Stimulated activated CD4-positive, alpha-beta T cell treated with anti-CD3 and anti-CD28 coated beads, Interleukin-2, amount 100 ng/mL, for 4 hours (primary cell): ENCODE measurements around the gene SNX19.
"Not testable (repeated sequence)": the region's sequence is repeated elsewhere in the genome, so short reads cannot be mapped to it uniquely, and the experiment has no call there.

Experiments
- DNase-seq: peaks from one replicate; pipeline ENCODE4 v3.0.0-alpha.2; 2020; ENCODE audit warnings: low read depth

Gene SNX19, protein sequence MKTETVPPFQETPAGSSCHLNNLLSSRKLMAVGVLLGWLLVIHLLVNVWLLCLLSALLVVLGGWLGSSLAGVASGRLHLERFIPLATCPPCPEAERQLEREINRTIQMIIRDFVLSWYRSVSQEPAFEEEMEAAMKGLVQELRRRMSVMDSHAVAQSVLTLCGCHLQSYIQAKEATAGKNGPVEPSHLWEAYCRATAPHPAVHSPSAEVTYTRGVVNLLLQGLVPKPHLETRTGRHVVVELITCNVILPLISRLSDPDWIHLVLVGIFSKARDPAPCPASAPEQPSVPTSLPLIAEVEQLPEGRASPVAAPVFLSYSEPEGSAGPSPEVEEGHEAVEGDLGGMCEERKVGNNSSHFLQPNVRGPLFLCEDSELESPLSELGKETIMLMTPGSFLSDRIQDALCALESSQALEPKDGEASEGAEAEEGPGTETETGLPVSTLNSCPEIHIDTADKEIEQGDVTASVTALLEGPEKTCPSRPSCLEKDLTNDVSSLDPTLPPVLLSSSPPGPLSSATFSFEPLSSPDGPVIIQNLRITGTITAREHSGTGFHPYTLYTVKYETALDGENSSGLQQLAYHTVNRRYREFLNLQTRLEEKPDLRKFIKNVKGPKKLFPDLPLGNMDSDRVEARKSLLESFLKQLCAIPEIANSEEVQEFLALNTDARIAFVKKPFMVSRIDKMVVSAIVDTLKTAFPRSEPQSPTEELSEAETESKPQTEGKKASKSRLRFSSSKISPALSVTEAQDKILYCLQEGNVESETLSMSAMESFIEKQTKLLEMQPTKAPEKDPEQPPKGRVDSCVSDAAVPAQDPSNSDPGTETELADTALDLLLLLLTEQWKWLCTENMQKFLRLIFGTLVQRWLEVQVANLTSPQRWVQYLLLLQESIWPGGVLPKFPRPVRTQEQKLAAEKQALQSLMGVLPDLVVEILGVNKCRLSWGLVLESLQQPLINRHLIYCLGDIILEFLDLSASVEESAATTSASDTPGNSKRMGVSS

DNA sequence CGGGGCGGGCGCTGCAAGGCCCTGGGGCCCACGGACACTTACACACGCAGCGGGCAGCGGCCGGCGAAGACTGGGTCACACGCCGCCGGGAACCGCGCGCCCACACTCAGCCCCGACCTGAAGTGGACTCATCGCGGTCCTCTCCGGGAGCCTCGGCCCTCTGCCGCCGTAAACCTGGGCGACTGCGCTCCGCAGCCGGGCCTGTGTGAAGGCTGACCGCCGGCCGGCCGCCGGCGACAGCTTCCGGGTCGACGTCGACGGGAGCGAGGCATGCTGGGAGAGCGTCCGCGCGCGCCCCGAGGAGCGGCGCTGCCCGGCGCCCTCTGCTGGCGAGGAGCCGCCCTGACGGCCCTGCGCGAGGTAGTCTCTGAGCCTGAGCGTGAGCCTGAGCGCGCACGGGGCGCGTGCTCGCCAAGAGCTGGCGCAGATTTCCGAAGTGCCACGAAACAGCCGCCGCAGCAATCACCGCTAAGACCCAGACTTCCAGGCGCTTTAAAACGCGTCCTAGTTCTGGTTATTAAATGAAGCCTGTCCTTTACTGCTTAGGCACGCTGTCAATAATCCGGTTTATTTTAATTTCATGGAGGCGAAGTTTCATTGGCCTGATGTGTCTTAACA lies at the start of gene SNX19:
SNX19 (minus strand) TSS at position 242 of the 618 bp plus-strand sequence. CDS start 540 bp downstream, outside the sequence.
- peak; percentile 87 for DNase-seq

DNA sequence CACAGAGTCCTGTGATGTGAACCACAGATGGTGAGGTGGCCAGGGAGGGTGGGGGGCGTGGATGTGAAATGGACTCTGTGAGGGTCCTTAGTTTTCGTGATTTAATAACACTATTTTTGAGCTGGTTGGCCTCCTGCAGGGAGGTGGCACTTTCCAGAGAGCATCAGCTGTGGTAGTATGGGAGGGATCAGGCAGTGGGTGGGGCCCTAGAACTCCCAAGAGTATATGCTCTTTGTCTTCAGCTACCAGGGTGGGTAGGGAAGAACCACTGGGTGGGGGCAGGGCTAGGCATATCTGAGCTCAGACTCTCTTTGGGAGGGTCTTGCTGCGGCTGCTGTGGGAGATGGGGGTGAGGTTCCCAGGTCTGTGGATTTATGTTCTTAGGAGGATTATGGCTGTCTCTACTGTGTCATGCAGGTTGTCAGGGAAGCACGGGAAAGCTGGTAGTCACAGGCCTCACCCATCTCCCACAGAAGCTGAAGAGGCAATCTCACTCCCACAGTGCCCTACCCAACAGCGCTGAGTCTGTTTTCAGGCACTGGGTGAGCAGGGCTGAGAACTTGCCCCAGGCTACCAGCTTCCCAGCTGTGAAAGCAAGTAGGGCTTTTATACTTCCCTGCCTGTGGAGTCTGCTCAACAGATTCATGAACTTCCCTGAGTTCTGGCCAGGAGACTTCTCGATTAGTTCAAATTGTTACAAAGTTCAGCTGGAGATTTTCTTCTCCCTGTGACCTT lies 47.9 kb upstream of the SNX19 start:
- no peak for DNase-seq

DNA sequence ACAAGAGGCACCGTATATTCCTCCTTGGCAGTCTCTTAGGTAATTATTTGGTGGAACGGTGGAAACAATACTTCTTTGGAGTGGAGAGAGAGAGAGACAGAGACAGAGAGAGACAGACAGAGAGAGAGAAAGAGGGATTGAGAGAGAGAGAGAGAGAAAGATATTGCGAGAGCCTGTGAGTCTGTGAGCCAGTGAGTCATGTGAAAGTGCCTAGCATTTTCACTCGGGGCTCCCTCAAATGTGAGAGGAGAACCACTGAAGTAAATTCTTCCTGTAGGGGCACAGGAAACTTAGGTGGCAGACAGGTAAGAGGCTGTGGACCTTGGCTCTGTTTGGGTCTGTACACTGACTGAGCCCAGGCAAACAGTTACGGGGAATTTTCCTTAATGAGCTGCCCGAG lies 31.6 kb upstream of the SNX19 start:
- DNase-seq: no peak

DNA sequence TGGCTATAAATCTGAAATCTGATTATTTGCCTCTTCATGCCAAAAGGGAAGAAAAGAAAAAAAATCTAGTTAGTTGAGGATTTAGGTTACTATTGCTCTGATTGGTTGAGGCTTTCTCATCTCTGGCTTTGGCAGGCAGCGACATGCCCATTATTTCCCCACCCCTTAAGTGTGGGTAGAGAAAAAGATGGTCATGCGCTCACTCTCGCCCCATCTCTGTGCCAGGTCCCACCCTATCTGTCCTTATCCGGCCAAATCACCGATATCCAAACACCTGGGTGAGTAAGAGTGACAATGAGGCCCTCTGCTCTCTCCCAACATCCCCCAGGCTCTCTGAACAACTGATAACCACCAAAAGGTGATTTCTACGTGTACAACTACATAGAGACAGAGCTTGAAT lies 31.2 kb upstream of the SNX19 start:
- no peak for DNase-seq

DNA sequence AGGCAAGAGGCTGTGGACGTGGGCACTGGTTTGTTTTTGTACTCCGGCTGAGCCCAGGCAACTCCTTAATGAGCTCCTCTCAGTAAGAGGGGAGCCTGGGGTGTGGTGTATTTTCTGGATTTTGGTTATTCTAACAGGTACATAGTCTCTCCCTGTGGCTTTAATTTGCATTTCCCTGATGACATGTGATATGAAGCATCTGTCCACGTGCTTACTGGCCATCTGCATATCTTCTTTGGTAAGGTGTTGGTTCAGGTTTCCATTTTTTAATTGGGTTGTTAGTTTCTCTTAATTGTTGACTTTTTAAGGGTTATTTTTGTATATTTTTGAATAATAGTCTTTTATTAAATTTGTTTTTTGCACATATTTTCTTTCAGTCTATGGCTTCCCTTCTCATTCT lies 30.8 kb upstream of the SNX19 start:
- no peak for DNase-seq

DNA sequence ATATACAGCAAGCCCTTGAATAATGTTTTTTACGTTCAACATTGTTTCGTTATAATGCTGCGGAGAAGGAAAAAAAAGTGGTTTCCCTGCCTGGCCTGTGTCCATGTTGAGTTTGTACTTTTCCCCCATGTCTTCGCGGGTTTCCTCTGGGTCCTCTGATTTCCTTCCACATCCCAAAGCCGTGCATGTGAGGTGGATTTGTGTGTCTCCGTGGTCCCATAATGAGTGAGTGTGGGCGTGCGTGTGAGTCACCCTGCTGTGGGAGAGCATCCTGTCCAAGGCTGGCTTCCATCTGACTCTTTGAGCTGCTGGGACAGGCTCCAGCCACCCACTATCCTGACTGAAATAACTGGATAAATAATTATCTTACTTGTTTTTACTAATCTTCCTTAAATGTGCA lies 29.6 kb upstream of the SNX19 start:
- no peak for DNase-seq

DNA sequence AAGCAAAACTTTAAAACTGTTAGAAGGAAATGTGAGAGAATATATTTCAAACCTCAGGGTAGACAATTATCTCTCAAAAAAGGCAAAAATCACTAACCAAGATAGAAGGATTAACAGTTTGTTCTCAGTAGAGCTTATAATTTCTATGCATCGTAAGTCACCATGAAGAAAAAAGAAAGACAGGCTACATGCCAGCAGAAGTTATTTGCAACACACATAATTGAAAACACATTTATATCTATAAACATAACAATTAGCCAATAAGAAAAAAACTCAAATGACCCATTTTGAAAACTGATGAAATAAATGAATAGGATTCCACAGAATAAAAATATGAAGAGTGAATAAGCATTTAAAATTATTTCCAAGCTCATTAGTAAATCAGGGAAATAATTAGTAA lies 24.4 kb upstream of the SNX19 start:
- no peak for DNase-seq

DNA sequence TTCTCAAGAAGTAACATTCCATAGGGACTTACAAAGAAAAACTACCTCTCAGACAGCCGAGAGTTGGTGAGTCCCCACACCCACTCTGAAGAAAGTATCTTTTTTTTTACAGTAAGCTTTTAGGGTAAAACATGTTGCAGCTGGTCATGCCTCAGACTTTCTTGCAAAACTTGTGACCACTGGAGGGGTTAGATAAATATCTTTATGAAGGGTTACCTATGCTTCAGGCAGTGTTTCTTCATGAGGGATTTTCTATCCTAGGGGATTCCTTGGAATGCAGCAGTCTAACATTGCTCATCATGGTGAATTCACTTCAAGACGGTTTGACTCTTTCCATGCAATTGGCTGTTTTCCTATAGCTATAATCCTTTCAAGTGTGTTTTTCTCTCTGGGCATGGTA lies 20.8 kb upstream of the SNX19 start:
- no peak for DNase-seq

DNA sequence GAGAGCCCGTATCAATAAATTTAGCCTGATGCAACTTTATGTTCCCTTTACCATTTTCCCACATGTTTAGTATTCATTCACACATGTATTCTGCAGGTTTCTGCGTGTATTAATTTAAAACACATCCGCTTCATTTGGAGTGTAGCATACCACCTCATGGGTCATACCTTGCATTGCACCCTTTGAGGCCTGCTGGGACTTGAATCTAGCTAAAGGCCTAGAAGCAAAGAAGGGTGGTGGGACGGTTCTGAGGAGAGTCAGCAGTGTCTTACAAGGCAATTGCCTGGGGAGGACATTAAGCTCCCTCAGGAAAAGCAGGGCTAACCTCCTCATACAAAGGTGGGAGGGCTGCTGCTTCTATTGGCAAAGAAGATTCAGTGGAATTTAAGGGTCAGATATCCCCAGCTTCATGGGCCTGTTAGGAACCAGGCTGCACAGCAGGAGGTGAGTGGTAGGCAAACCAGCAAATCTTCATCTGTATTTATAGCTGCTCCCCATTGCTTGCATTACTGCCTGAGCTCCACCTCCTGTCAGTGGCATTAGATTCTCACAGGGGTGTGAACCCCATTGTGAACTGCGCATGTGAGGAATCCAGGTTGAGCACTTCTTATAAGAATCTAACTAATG lies 15.9 kb upstream of the SNX19 start:
- DNase-seq: no peak

DNA sequence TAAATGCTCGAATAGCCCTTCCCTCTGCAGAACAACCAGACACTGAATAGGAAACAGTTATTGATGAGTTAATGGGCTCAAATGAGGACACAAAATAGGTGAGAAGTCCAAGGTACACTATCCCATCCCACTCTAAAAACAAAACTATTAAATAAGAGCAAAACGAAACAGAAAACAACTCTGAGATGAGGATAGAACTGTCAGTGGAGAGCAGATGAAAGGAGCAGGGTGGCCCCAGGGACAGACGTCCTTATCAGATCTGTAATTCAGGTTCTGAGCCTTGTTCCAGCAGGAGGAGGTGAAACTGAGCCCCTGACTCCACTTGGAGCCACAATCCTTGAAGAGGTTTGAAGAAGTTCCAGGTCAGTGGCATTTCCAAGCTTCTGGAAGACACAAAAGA lies 8.5 kb upstream of the SNX19 start:
- no peak for DNase-seq

DNA sequence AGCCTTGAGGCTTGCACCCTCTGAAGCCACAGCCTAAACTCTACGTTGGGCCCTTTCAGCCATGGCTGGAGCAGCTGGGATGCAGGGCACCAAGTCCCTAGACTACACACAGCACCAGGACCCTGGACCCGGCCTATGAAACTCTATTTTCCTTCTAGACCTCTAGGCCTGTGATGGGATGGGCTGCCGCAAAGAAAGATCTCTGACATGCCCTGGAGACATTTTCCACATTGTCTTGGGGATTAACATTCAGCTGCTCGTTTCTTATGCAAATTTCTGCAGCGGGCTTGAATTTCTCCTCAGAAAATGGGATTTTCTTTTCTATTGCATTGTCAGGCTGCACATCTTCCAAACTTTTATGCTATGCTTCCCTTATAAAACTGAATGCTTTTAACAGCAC lies 4.3 kb upstream of the SNX19 start:
- not testable (repeated sequence) for DNase-seq

DNA sequence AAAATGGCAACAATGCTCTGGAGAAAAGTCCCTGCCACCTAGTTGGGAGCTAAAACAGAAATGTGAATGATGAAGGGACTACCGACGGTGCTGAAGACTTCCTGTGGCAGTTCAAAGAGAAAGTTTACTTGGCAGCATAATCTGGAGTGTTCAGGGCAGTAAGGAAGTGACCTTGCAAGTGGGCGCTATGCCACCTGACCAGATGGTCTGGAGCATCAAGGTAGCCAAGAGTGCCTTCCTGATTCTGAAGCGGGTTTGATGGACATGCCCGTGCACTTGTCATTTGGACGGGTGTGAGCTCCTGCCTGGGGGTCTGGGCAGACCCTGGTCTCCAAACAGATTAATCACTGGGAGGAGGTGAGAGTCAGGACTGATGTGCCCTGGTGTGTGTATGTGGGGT lies 1.8 kb upstream of the SNX19 start:
- DNase-seq: no peak

DNA sequence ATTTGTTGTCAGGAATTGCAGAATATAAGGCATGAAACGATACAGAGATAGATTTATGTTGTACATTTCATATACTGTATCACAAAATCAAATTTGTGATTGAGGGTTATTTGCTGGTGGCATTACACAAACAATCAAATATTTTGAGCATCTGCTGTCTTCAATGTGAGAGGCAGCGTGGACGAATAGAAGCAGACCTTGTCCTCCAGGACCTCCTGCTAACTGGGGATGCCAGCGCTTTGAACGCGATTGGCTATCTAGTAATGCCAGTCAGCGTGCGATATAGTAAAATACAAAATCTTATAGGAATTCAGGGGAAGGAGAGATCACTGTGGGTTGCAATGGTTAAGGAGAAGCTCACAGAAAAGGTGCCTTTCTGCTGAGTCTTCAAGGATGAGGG lies 631 bp upstream of the SNX19 start:
- no peak for DNase-seq

DNA sequence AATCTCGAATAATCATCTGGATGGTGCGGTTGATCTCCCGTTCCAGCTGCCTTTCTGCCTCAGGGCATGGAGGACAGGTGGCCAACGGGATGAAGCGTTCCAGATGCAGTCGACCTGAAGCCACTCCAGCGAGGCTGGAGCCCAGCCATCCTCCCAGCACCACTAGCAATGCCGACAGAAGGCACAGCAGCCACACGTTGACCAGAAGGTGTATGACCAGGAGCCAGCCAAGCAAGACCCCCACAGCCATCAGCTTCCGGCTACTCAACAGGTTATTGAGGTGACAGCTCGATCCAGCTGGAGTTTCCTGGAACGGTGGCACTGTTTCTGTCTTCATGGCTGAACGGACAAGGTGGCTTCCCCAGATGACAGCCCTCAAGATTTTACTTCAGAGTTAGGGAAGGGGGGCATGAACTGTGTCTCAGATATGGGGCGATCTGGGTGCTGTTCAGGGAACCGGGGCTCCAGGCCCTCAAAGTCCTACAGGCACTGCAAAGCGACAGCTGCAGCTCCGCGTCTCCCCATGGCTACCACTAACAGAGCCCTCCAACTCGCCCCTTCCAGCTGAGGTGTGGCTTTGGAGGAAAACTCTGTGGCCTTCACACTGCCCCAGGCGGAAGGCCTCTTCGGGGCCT lies 559 bp downstream of the SNX19 start:
- DNase-seq: no peak

DNA sequence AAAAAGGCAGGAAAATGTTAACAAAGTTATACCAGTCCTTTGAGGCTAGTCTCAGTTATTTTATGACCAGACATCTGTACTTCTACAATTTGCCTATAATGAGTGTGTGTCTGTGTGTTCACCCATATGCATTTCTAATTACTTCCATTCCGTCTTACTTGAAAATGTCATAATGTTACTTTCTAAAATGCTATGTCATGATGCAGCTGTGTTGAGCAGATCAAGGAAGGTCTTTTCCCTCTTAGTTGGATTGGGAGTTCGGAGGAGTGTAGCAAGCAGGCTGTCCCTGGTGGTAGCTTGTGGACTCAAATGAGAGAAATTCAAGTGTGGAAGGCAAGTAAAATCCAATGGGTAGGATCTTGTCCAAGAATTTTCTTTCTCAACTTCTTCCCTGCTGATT lies 3.0 kb downstream of the SNX19 start:
- no peak for DNase-seq

DNA sequence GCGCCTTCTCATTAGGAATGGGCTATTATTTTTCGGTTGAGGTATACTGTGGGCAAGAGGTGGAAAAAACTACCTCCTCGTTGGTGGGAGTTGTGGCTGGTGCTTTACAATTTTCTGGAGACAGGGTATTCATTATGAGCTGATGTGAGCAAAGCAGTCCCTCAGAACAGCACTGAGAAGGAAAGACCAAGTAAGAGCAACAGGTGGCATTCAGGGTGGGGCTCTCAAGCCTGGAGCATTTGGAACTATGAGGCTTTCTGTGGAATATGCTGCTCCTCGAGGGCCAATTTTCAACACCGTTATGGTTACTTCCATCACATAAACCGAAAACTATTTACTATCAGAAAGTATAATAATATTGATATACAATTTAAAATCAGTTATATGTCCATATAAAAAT lies 3.7 kb downstream of the SNX19 start:
- DNase-seq: no peak

DNA sequence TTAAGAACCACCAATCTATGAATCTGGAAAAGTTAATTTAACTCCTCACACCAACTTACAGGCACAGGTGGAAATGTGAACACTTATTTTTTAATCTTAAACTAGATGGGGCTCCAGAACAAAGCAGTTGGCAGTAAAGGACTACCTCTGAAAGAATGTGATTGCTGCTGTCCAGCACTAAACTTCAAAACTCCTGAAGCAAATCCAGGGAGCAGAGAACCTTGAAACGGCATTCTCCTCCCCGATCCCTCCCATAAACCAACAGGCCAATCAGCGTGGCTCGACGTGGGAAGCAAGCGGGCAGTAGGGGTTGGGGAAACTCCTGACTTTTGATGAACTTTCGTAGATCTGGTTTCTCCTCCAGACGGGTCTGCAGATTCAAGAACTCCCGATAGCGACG lies 5.0 kb downstream of the SNX19 start:
- no peak for DNase-seq

DNA sequence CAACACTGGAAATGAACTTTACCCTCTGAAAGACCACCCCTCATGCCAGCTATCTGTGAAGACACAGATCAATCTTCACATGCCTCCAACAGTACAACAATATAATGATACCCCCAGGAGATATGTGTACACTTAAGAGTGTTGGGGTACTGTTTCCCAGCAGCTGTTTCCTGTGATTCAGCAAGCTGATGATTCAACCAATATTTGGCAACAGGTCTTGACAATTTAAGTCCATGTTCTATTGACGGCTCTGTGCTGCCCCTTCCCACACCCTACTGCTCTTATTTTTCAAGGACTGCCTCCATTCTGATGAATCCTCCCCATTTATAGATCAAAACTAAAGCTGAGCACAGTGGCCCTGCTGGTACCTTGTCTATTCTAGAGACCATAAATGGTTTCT lies 6.6 kb downstream of the SNX19 start:
- DNase-seq: no peak

DNA sequence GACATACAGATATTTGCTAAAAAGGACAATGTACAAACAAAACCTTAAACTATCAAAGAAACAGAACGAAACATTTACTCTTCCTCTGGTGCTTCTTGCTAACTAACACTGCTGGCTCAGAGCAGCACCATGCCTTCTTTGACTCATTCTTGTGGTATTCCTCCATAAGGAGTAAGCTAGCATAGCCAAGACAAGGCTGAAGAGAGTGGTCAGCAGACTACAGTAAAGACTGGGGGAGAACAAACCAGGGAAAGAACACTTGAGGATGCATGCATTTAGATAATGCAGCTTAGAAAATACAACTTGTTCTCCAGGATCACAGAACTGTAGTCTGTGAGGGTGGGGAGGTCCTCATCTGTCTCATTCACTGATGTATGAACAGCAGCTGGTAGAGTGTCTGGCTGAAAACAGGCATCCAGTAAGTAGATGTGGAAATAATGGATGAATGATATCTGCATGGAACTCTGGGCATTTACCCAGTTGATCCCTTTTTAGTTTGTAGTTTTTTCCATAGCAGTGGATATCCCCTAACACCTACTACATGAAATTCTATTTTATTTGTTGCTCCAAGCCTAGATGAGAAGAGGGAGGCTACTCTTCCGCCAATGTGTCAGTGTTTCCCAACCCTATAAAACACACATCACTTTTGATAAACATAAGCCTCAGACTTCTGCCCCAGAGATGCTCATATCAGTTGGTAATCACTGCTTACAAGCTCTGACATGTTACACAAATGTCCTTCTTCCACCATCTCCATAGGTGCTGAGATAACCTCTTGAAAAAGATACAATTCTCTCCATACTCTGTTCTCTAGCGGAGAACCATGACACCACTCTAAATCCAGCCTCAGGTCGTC lies 7.3 kb downstream of the SNX19 start:
- DNase-seq: no peak

DNA sequence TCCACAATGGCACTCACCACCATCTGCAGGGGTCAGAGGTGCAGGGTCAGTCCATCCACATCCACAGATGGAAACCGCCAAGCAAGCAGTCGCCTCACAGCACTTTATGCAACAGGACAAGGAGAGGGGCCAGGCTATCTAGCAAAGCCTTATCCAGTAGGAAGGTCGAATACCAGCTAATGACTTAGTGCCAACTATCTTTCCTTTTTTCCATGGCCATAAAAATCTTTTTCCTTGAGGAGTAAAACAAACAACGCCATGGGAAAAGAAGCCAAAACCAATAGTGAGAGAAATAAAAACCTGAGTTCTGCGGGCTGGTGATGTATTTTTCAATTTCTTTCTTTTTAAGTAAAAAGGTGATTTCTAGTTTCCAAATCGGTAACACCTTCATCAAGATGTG lies 8.2 kb downstream of the SNX19 start:
- DNase-seq: no peak
